Mammary epithelial cell (primary cell): ENCODE measurements around the gene ATP11A.

ENCODE experiments used
- EZH2 ChIP-seq: IDR thresholded peaks from 2 replicates; pipeline ENCODE4 v1.6.1; 2012; ENCODE audit warnings: low read length, inconsistent platforms, borderline replicate concordance
- TF ChIP-seq, protein P1 (sequence below), 2 donors: IDR thresholded peaks in 1 of 2; conservative IDR thresholded peaks in 1 of 2; 2 replicates each; pipeline ENCODE4 v1.5.1; 2011 to 2012; ENCODE audit warnings: inconsistent platforms in 2 of 2, low read length in 2 of 2, mild to moderate bottlenecking in 2 of 2, control low read depth in 1 of 2, low read depth in 1 of 2; ENCODE audit not compliant: insufficient read depth in 1 of 2; ENCODE audit errors: extremely low read depth in 1 of 2

DNA sequence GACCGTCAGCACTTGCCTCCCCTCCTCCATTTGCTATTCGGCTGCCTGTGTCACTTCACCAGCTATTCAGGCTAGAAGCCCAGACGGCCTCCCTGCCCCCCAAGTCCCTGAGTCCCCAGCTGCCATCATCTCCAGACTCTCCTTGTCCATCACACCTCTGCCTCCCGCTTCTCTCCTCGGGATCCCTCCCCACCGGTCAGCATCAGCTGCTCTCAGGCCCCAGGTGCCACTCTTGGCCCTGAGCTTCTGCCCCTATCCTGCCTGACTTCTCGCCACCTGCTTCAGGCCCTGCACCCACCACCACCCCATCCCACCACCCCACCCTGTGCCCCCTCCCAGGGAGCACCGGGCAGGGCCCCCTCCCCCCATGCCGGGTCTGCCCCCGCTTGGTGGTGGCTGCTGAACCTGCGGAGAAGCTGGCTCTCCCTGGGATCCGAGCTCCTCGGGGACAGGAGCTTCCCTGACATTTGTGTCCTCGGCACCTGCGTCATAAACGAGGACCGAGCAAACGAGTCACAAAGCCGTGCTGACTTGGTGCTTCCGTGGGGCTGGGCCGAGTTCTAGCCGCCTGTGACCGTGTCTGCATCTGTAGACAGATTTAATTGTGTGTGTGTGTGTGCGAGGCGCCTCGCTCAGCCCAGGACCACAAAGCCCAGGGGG lies 208.9 kb downstream of the ATP11A start:
- TF ChIP-seq EZH2: no peak
- TF ChIP-seq, protein P1, sequence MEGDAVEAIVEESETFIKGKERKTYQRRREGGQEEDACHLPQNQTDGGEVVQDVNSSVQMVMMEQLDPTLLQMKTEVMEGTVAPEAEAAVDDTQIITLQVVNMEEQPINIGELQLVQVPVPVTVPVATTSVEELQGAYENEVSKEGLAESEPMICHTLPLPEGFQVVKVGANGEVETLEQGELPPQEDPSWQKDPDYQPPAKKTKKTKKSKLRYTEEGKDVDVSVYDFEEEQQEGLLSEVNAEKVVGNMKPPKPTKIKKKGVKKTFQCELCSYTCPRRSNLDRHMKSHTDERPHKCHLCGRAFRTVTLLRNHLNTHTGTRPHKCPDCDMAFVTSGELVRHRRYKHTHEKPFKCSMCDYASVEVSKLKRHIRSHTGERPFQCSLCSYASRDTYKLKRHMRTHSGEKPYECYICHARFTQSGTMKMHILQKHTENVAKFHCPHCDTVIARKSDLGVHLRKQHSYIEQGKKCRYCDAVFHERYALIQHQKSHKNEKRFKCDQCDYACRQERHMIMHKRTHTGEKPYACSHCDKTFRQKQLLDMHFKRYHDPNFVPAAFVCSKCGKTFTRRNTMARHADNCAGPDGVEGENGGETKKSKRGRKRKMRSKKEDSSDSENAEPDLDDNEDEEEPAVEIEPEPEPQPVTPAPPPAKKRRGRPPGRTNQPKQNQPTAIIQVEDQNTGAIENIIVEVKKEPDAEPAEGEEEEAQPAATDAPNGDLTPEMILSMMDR (conservative IDR thresholded peaks at IDR 0.05 in 1 of 2, IDR thresholded peaks at IDR 0.05 in 1 of 2; ENCODE audit: extremely low read depth in 1 of 2, insufficient read depth in 1 of 2, low read depth in 1 of 2, low read length in 2 of 2): no peak
